ENCODE data around the gene SLC10A6. TPM values are rescaled to one million over a fixed set of nuclear protein-coding genes. Genes with fewer than 3 reads are reported as not detected.
A peak's percentile ranks its signal among the peaks of the same experiment; 100 is the strongest.
"Not testable (repeated sequence)": the region's sequence is repeated elsewhere in the genome, so short reads cannot be mapped to it uniquely, and the experiment has no call there.

SLC10A6 gene
- polyA plus RNA-seq (ENCODE audit: insufficient read depth in 1 of 5, insufficient read length in 5 of 5, low replicate concordance in 1 of 5), result under 1 TPM; 0.23 to 0.76 (median 0.31) TPM
- long read RNA-seq, donor 1, result 0 reads
- long read RNA-seq, donor 2, result 0 reads
- long read RNA-seq, donor 3, result 0 reads
- long read RNA-seq, donor 4, result 0 reads
- long read RNA-seq, donor 5, result 0 reads
- long read RNA-seq, donor 6, result 0 reads
- long read RNA-seq, donor 7, result 0 reads
- long read RNA-seq, donor 8, result 0 reads

DNA sequence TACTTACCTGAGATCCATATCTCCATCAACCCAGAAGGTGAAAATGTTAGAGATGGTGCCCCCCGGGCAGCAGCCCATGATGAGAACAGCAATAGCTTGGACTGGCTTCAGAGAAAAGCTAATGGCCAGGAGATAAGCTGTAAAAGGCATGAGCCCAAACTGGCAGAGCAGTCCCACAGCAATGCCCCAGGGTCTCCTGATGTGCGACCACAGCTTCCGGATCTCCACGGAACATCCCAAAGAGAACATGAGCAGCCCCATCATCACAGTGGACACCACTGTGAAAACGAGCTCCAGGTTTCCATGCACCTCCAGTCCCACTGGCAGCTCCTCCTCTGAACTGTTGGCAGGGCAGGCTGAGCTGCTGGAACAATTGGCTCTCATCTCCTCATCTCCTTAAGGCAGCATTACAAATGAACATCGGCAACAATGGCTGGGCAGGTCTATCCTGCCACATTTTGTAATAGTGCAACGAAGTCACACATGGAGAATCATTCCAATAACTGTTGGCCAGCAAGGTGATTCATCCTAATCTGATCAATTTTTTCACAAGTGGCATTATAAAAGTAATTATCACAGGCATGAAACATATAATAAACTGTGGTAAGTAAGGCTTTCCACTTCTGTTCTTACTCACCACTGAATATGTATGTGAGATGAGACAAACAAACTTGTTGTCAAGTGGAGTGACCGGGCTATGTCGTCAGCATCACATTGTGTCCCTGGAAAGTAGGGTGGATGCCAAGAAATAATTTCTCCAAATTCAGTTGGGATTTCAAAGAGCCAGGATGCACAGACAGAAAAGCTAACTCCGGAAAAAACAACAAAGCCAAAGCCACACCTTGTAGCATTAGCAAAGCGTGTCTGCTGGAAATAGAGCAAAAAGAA lies at the start of gene SLC10A6:
TSS of gene SLC10A6 (minus strand) at position 653 of the 888 bp plus-strand sequence. CDS start at position 384, 269 bp downstream.
- no peak for DNase-seq

DNA sequence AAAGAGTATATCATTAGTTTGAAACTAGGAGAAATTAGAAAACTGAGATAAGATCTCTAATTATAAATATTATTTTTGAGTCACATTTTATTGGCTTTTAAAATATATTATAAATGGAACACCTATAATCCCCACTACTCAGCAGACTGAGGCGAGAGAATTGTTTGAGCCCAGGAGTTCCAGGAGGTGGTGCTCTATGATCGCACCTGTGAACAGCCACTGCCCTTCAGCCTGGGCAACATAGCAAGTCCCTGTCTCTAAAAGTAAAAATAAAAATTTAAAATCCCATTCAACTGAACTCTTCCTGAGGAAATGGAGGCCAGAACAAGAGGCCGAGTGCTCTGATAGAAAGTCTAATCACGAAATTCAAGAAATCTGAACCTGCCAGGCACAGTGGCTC lies 49.4 kb upstream of the SLC10A6 start:
- DNase-seq, result no peak

DNA sequence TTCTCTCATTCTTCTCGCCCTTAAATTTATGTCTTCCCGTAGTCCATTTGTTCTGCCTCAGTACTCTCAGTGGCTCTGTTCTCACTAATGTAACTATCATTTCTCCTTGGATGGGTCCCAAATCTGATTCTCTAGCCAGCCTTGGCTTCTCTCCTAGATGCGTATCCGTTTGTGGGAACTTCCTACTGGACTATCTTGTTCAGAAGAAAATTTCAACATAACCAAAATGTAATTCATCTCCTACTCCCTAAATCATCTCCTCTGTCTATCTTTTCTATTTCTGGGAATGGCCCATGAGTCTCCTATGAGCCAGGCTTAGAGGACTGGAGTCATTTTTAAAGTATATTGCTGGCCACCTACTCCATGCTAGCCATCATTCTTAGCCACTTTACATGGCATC lies 47.4 kb upstream of the SLC10A6 start:
- DNase-seq, result no peak

- peak; percentile 58 to 68 for DNase-seq
Observed at GRCh38 chr4:86895692-86896488, 46.7 kb upstream of the SLC10A6 start.

GRCh38 chr4:86894455-86894854 lies 45.3 kb upstream of the SLC10A6 start:
- no peak for DNase-seq

- no peak for DNase-seq
Observed at GRCh38 chr4:86893136-86893535, 44.0 kb upstream of the SLC10A6 start.

- DNase-seq, result no peak
Observed at GRCh38 chr4:86892636-86892960, 43.4 kb upstream of the SLC10A6 start.

DNA sequence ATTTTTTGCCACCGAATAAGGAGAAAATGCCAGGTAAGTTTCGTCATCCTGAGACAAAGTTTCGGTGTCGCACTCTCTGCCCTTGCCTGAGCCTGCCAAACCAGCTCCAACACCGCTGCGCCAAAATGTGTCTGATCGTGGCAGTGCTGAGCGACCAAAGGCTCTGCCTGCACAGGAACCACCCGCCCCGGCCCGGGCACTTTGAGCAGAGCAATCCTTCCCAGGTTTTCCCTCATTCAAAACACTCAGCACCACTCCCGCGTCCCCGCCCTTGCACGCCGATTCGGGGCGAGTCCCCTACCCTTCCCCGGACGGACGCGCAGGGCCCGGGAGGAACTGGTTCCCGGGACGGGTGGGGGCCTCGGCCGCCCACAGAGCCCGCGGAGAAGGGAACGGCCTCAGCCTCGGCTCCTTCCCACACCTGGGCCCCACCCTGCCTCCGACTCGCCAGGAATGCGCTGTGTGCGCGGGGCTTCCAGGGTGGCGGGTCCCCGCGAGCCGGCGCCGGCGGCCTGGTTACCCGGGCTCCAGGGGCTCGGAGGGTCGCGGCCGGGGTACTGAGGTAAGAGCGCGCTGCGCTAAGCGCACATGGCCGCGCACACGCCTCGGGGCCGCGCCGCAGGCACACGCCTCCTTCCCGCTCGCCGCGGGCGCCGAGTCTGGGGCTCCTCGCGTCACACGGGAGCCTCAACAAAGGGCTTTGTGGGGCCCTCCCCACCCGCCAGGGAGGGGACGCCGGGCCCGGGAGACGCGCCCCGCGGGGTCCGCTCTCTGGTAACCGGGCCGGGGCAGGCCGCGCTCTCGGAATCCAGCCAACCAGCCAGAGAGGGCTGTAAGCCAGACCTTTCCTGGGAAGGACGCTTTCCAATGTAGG lies 42.8 kb upstream of the SLC10A6 start, which contains the start of gene C4orf36:
TSS of gene C4orf36 (minus strand) at position 661 of the 874 bp plus-strand sequence. CDS start 902 bp downstream, outside the sequence.
- peak; percentile 80 to 85 for DNase-seq

DNA sequence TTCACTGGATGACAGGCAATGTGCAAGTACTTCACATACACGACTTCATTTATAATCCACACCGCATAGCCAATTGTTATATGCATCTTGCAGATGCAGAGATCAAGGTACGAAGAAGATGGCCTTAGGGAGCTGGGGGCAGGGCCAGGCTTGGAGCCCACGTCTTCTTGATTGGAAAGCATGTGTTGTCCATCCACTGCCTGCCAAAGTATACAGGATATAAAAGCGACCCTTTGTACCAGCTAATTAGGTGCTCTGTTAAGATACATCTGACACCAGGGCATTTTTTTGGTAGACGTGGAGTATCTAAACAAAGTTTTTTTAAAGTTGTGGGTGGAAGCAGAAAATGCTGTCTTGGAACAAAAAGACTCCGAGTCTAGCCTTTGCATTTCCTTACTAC lies 41.6 kb upstream of the SLC10A6 start:
- DNase-seq, result peak; percentile 82

- no peak for DNase-seq
Observed at GRCh38 chr4:86879641-86880040, 30.5 kb upstream of the SLC10A6 start.

DNA sequence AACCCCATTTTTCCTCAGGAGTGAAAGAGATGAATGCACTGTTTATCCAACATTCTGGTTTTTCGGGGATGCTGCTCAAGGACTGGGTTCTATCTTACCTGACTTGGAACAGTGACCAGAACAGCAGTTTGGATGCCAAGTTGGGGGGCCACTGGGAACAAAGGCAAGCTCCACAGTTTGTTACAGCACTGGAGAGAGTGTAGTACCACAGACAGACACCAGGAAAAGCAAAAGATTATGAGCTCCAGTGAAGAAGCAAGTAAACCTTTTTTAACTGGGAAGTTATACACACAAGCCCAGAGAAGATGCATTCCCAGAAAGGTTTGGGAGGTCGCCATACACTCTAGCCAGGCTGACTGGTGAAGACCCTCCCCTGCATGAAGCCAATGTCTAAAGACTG lies 29.5 kb upstream of the SLC10A6 start:
- DNase-seq, result no peak

GRCh38 chr4:86876894-86877685 lies 27.9 kb upstream of the SLC10A6 start:
- no peak for DNase-seq

DNA sequence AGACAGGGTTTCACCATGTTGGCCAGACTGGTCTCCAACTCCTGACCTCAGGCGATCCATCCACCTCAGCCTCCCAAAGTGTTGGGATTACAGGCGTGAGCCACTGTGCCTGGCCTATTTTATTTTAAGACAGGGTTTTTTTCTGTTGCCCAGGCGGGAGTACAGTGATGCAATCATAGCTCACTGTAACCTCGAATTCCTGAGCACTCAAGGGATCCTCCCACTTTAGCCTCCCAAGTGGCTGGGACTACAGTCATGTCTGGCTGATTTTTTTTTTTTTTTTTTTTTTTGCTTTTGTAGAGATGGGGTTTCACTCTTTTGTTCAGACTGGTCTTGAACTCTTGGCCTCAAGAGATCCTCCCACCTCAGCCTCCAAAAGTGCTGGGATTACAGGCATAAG lies 26.3 kb upstream of the SLC10A6 start:
- DNase-seq, result not testable (repeated sequence)

GRCh38 chr4:86872135-86872534 lies 23.0 kb upstream of the SLC10A6 start:
- no peak for DNase-seq

DNA sequence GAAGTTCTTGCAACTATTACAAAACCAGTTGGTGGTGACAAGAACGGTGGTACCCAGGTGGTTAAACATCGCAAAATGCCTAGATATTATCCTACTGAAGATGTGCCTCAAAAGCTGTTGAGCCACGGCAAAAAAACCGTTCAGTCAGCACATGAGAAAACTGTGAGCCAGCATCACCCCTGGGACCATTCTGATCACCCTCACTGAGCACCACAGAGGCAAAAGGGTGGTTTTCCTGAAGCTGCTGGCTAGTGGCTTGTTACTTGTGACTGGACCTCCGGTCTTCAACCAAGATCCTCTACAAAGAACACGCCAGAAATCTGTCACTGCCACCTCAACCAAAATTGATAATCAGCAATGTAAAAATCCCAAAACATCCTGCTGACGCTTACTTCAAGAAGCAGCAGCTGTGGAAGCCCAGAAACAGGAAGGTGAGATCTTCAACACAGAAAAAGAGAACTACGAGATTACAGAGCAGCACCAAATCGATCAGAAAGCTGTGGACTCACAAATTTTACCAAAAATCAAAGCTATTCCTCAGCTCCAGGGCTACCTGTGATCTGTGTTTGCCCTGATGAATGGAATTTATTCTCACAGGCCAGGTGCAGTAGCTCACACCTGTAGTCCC lies 21.4 kb upstream of the SLC10A6 start:
- DNase-seq, result no peak

GRCh38 chr4:86857341-86858052 lies 8.3 kb upstream of the SLC10A6 start:
- no peak for DNase-seq

- DNase-seq, result no peak
Observed at GRCh38 chr4:86856896-86857295, 7.7 kb upstream of the SLC10A6 start.

DNA sequence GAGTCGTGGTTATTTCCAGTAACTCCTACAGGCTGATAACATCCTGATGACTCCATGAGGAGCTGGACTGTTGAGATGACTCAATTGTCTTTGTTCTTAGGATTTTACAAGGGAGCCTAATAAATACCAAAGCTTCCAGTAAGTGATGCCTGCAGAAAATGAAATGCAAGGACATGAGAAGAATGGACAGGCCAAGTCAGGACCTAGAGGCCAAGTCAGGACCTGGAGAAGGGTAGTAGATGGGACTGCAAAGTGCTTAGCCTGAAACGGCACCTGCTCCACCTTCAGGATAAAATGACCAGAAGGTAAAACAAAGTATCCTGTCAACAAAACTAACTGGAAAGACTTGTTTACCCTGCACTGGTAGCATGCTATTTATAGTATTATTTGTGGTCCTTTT lies 6.4 kb upstream of the SLC10A6 start:
- DNase-seq, result no peak

GRCh38 chr4:86853209-86853608 lies 4.0 kb upstream of the SLC10A6 start:
- no peak for DNase-seq
